Brain microvascular endothelial cell (primary cell): ENCODE measurements around the gene RBKS.

Experiments
- DNase-seq: peaks from one replicate; pipeline ENCODE4 v3.0.0-alpha.2; 2020
- H3K27ac ChIP-seq: fragments of 250-450 bp; sonication (Bioruptor Pico); 2 replicates; pipeline ENCODE4 v1.5.1; 2020; ENCODE audit warnings: mild to moderate bottlenecking, moderate library complexity
- H3K27me3 ChIP-seq: fragments of 250-450 bp; sonication (Bioruptor Pico); replicated peaks from 2 replicates; pipeline ENCODE4 v1.5.1; 2020; ENCODE audit warnings: mild to moderate bottlenecking
- H3K36me3 ChIP-seq: fragments of 250-450 bp; sonication (Bioruptor Pico); replicated peaks from 2 replicates; pipeline ENCODE4 v1.5.1; 2020; ENCODE audit warnings: mild to moderate bottlenecking
- H3K4me3 ChIP-seq: 2 replicates; pipeline ENCODE4 v1.5.1; 2011; ENCODE audit warnings: low read depth, mild to moderate bottlenecking, control low read depth, low read length, moderate library complexity
- in situ Hi-C: cut with HindIII; loops from 2 replicates; pipeline ENCODE4 v1.10.0; 2017; ENCODE audit warnings: low sequenced_read_pairs, low pct_ligation_motif_present
- TF ChIP-seq, protein P1 (sequence below): IDR thresholded peaks from 2 replicates; pipeline ENCODE4 v1.5.1; 2011; ENCODE audit warnings: low read depth, mild to moderate bottlenecking, moderate library complexity, low read length, control low read depth, inconsistent platforms; ENCODE audit errors: missing control alignments

RBKS gene

GRCh38 chr2:27903649-27904404 is 13.6 kb upstream of the RBKS start:
- no peak overlapping the region for H3K27ac ChIP-seq
- TF ChIP-seq, protein P1, sequence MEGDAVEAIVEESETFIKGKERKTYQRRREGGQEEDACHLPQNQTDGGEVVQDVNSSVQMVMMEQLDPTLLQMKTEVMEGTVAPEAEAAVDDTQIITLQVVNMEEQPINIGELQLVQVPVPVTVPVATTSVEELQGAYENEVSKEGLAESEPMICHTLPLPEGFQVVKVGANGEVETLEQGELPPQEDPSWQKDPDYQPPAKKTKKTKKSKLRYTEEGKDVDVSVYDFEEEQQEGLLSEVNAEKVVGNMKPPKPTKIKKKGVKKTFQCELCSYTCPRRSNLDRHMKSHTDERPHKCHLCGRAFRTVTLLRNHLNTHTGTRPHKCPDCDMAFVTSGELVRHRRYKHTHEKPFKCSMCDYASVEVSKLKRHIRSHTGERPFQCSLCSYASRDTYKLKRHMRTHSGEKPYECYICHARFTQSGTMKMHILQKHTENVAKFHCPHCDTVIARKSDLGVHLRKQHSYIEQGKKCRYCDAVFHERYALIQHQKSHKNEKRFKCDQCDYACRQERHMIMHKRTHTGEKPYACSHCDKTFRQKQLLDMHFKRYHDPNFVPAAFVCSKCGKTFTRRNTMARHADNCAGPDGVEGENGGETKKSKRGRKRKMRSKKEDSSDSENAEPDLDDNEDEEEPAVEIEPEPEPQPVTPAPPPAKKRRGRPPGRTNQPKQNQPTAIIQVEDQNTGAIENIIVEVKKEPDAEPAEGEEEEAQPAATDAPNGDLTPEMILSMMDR: no peak
- in situ Hi-C loops: no loop called here
- DNase-seq: peak; percentile 83
- H3K36me3 ChIP-seq: no peaks in the 10 kb centered on the region
- no peak overlapping the region for H3K4me3 ChIP-seq
- no peaks in the 10 kb centered on the region for H3K27me3 ChIP-seq

- TF ChIP-seq, protein P1: no peak
- no peak for DNase-seq
- in situ Hi-C loops: no loop called here
Measured at GRCh38 chr2:27903018-27903417, 12.8 kb upstream of the RBKS start.

GRCh38 chr2:27902098-27902497 is 11.9 kb upstream of the RBKS start:
- H3K27me3 ChIP-seq: no peaks in the 10 kb centered on the region
- H3K36me3 ChIP-seq: no peaks in the 10 kb centered on the region
- H3K27ac ChIP-seq: no peak overlapping the region
- in situ Hi-C loops: no loop called here
- TF ChIP-seq, protein P1: no peak
- no peak for DNase-seq
- no peak overlapping the region for H3K4me3 ChIP-seq

More at GRCh38 chr2:27903018-27903417, 12.8 kb upstream of the RBKS start:
- Histone ChIP-seq H3K36me3 (no peaks in the 10 kb centered on the region), H3K4me3 (no peak overlapping the region), H3K27me3 (no peaks in the 10 kb centered on the region), H3K27ac (no peak overlapping the region)

GRCh38 chr2:27901234-27901633 is 11.0 kb upstream of the RBKS start:
- Histone ChIP-seq H3K36me3 (no peaks in the 10 kb centered on the region), H3K27me3 (no peaks in the 10 kb centered on the region), H3K4me3 (no peak overlapping the region), H3K27ac (no peak overlapping the region)
- in situ Hi-C loops: no loop called here
- TF ChIP-seq, protein P1: no peak
- no peak for DNase-seq

DNA sequence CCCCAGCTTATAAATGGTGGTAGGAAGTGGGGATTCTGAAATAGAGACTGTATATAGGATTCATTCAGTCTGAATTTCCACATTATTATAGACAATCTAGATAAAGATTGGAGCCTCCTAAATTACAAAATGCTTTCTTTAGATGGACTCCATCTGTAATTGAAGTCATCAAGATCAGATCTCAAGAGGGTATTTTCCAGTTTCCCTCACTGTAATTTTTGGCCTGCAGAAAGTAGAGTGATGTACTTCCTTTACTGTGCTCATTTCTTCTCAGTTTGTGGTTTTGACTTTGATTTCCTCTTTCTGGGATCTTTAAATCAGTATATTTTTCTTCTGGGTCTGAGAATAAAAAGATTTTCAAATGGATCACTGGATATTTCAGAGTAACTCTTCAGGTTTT is 7.5 kb upstream of the RBKS start:
- no peak overlapping the region for H3K27ac ChIP-seq
- no peak overlapping the region for H3K4me3 ChIP-seq
- in situ Hi-C loops: no loop called here
- H3K36me3 ChIP-seq: no peaks in the 10 kb centered on the region
- H3K27me3 ChIP-seq: no peaks in the 10 kb centered on the region
- TF ChIP-seq, protein P1: no peak
- DNase-seq: no peak

DNA sequence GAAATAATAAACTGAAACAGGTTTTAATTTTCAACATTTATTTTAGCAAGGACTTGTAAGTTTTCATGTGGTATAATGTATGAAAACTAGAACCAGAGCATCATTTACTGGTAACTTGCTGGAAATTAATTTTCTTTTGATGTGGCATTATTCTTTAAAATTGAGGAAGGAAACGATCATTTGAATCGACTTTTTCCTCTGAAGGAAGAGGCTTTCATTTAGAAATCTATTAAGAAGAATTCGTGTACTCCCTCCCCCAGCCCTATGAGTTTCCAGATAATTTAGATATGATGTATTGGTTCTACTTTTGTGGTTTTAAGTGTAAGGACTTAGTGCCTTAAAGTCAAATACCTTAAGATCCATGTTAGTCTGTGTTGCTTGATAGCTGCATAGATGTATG is 2.8 kb upstream of the RBKS start:
- in situ Hi-C loops: no loop called here
- no peaks in the 10 kb centered on the region for H3K27me3 ChIP-seq
- H3K36me3 ChIP-seq: no peaks in the 10 kb centered on the region
- TF ChIP-seq, protein P1: no peak
- H3K4me3 ChIP-seq: no peak overlapping the region
- no peak for DNase-seq
- H3K27ac ChIP-seq: no peak overlapping the region
